ENCODE measurements around the gene GAL. TPM values are rescaled to one million over a fixed set of nuclear protein-coding genes. Genes with fewer than 3 reads are reported as not detected.

GAL gene
- total RNA-seq, 2 donors from 2014 or later, result 3.2 to 3.5 TPM

DNA sequence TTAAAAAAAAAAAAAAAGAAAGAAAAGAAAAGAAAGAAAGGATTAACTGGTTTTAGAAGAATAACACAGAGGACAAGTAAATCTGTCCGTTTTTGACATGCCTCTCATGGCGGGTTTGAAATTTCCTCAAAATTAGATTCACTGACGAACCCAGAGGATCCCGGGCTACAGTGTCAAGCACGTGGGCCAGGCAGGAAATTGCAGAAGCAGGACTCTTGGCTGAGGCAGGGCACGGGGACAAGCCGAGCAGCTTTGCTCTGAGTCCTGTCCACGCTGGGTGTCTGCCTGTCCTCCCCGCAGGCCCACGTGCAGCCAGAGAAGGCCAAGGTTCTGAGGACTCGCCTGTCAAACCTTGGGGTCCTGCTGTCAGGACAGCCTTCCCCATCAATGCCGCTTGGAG, 24.7 kb downstream of the GAL start:
- Histone ChIP-seq H3K9ac (ENCODE audit: low read depth in 2 of 2, low read length in 2 of 2) (no peak overlapping the region), H3K9me3 (no peaks in the 10 kb centered on the region), H3K4me1 (no peaks in the 10 kb centered on the region), H3K4me3 (no peak overlapping the region), H3K27ac (no peak overlapping the region), H3K27me3 (no peaks in the 10 kb centered on the region), H3K36me3 (no peaks in the 10 kb centered on the region)
- TF ChIP-seq, protein P1, sequence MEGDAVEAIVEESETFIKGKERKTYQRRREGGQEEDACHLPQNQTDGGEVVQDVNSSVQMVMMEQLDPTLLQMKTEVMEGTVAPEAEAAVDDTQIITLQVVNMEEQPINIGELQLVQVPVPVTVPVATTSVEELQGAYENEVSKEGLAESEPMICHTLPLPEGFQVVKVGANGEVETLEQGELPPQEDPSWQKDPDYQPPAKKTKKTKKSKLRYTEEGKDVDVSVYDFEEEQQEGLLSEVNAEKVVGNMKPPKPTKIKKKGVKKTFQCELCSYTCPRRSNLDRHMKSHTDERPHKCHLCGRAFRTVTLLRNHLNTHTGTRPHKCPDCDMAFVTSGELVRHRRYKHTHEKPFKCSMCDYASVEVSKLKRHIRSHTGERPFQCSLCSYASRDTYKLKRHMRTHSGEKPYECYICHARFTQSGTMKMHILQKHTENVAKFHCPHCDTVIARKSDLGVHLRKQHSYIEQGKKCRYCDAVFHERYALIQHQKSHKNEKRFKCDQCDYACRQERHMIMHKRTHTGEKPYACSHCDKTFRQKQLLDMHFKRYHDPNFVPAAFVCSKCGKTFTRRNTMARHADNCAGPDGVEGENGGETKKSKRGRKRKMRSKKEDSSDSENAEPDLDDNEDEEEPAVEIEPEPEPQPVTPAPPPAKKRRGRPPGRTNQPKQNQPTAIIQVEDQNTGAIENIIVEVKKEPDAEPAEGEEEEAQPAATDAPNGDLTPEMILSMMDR (IDR thresholded peaks at IDR 0.05), result no peak
- intact Hi-C loops (cut with DNase I), result no loop called here
- no peak for DNase-seq

DNA sequence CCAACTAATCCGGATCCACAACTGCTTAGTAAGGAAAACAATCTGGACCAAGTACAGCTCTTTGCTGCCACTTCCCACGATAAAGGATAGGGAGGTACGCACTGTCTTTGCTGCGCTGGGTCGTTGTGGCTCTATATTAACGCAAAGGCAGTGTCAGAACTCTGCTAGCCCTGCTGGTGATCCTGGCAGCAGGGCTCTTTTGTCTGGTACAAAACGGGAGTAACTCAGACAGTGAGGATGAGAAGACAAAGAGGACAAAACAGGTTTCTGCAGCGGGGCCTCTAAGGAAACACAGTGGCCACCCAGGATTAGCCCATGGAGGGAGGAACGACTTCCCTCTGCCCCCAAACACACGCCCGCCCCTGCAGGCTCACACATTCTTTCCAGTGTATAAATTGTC, 26.1 kb downstream of the GAL start:
- intact Hi-C loops (cut with DNase I), result no loop called here
- H3K4me1 ChIP-seq, result no peaks in the 10 kb centered on the region
- no peak overlapping the region for H3K27ac ChIP-seq
- no peak overlapping the region for H3K4me3 ChIP-seq
- no peaks in the 10 kb centered on the region for H3K36me3 ChIP-seq
- H3K9ac ChIP-seq (ENCODE audit: low read depth in 2 of 2, low read length in 2 of 2), result no peak overlapping the region
- TF ChIP-seq, protein P1 (IDR thresholded peaks at IDR 0.05), result no peak
- no peaks in the 10 kb centered on the region for H3K9me3 ChIP-seq
- H3K27me3 ChIP-seq, result no peaks in the 10 kb centered on the region
- DNase-seq, result no peak

GRCh38 chr11:68711114-68711513, 26.8 kb downstream of the GAL start:
- Histone ChIP-seq H3K9ac (ENCODE audit: low read depth in 2 of 2, low read length in 2 of 2) (no peak overlapping the region), H3K27ac (no peak overlapping the region), H3K4me3 (no peak overlapping the region), H3K36me3 (no peaks in the 10 kb centered on the region), H3K4me1 (no peaks in the 10 kb centered on the region), H3K27me3 (no peaks in the 10 kb centered on the region), H3K9me3 (no peaks in the 10 kb centered on the region)
- intact Hi-C loops (cut with DNase I), result no loop called here
- TF ChIP-seq, protein P1 (IDR thresholded peaks at IDR 0.05), result no peak
- no peak for DNase-seq

- Histone ChIP-seq H3K4me1 (no peaks in the 10 kb centered on the region), H3K27ac (no peak overlapping the region), H3K9ac (ENCODE audit: low read depth in 2 of 2, low read length in 2 of 2) (no peak overlapping the region), H3K4me3 (no peak overlapping the region), H3K36me3 (no peaks in the 10 kb centered on the region), H3K27me3 (no peaks in the 10 kb centered on the region), H3K9me3 (no peaks in the 10 kb centered on the region)
- no peak for DNase-seq
- TF ChIP-seq, protein P1 (IDR thresholded peaks at IDR 0.05), result no peak
- intact Hi-C loops (cut with DNase I), result no loop called here
These were observed 29.9 kb downstream of the GAL start for GRCh38 chr11:68714060-68714856.

- no peak overlapping the region for H3K9ac ChIP-seq (ENCODE audit: low read depth in 2 of 2, low read length in 2 of 2)
- H3K27me3 ChIP-seq, result no peaks in the 10 kb centered on the region
- intact Hi-C loops (cut with DNase I), result no loop called here
- H3K4me3 ChIP-seq, result no peak overlapping the region
- H3K9me3 ChIP-seq, result no peaks in the 10 kb centered on the region
- no peak for DNase-seq
- no peaks in the 10 kb centered on the region for H3K36me3 ChIP-seq
- H3K27ac ChIP-seq, result no peak overlapping the region
- TF ChIP-seq, protein P1 (IDR thresholded peaks at IDR 0.05), result no peak
- H3K4me1 ChIP-seq, result no peaks in the 10 kb centered on the region
These were observed 31.2 kb downstream of the GAL start for GRCh38 chr11:68715456-68716122.
